ENCODE data around the gene SVIL.

Gene SVIL

DNA sequence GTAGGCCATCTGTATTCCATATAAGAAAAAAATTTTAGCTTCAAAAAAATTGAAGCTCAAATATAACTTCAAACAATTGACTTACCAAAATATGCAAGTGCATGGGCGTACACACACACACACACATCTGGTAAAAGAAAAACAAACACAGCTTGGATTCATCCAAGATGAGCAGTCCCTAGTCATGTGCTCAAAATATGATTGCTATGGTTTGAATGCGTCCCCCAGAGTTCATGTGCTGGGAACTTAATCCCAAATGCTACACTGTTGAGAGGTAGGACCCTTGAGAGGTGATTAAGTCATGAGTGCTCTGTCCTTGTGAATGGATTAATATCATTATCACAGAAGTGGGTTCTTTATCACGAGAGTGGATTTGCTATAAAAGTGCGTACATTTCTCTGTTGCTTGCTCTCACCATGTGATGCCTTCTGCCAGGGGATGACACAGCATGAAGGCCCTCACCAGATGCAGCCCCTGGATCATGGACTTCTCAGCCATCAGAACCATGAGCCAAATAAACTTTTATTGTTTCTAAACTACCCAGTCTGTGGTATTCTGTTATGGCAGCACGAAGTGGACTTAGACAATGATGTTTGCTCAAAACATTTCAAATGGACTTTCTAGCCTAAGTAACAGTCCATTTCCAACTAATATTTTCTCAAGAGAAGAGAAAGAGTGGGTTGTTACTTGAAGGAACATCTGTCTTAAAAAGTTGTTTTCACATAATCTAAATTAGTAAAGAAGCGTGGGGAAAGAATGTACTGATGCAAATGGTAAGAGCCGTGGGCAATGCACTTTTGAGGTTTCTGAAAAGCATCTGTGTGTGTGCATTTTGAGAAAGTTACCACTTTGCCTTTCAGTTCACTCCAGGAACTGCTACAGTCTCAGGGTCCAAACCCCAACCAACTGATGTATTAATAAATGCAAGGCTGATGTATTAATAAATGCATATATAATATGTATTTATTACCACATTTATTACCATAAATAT, 15.1 kb upstream of the SVIL start:
- H3K4me3 ChIP-seq (ENCODE audit: low read depth, low read length), result no peak overlapping the region
- TF ChIP-seq, protein P1, sequence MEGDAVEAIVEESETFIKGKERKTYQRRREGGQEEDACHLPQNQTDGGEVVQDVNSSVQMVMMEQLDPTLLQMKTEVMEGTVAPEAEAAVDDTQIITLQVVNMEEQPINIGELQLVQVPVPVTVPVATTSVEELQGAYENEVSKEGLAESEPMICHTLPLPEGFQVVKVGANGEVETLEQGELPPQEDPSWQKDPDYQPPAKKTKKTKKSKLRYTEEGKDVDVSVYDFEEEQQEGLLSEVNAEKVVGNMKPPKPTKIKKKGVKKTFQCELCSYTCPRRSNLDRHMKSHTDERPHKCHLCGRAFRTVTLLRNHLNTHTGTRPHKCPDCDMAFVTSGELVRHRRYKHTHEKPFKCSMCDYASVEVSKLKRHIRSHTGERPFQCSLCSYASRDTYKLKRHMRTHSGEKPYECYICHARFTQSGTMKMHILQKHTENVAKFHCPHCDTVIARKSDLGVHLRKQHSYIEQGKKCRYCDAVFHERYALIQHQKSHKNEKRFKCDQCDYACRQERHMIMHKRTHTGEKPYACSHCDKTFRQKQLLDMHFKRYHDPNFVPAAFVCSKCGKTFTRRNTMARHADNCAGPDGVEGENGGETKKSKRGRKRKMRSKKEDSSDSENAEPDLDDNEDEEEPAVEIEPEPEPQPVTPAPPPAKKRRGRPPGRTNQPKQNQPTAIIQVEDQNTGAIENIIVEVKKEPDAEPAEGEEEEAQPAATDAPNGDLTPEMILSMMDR (IDR thresholded peaks at IDR 0.05; ENCODE audit: low read depth, low read length, missing control alignments), result no peak
- DNase-seq (ENCODE audit: low read depth), result no peak

DNA sequence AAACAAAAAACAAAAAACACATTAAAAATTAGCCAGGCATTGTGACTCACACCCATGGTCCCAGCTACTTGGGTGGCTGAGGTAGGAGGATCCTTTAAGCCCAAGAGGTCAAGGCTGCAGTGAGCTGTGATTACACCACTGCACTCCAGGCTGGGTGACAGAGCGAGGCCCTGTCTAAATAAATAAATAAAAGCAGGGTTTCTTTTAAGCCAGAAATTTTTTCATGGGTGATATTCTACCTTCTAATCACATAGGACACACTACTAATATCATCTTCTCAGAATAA, 14.2 kb upstream of the SVIL start:
- H3K4me3 ChIP-seq (ENCODE audit: low read depth, low read length), result no peak overlapping the region
- no peak for DNase-seq (ENCODE audit: low read depth)

DNA sequence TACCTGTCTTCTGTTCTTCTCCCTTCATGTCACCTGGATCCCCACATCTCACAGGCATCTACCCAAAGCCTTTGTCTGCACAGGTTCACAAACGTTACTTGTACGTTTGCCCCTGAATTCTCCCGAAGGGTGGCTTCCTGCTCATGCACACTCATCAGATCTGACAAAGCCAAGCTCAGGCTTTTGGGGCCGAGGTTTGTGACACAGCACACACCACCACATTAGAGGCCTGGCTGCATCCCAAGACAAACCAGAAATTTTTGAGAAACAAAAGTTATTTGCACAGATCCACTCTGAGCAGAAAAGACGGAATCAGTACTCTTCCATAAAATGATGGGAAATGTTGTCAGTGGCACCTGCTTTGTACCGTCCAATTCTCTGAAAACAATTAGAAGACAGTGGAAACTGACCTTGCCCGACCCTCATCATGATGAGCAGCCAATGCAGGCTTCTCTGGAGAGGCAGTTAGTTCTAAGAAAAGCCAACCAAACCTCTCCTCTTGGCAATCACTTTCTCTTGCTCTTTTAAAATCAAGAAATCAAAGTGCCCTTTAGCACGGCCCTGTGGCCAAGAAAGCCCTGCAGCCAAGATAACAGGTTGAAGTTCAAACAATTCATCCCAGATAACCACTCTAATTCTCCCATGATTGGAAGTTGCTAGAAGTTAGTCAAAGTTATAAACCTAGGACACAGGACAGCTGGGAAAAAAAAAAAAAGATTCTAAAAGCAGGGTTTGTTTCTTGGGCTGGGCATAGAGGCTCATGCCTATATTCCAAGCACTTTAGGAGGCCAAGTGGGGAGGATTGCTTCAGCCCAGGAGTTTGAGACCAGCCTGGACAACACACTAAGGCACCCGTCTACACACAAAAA, 13.6 kb upstream of the SVIL start:
- TF ChIP-seq, protein P1 (IDR thresholded peaks at IDR 0.05; ENCODE audit: low read depth, low read length, missing control alignments), result no peak
- no peak overlapping the region for H3K4me3 ChIP-seq (ENCODE audit: low read depth, low read length)
- no peak for DNase-seq (ENCODE audit: low read depth)

More for the DNA sequence above, 14.2 kb upstream of the SVIL start:
- TF ChIP-seq, protein P1 (IDR thresholded peaks at IDR 0.05; ENCODE audit: low read depth, low read length, missing control alignments), result no peak

- no peak for DNase-seq (ENCODE audit: low read depth)
- TF ChIP-seq, protein P1 (IDR thresholded peaks at IDR 0.05; ENCODE audit: low read depth, low read length, missing control alignments), result no peak
Measured at GRCh38 chr10:29647478-29647877, 12.7 kb upstream of the SVIL start.

GRCh38 chr10:29646960-29647461, 12.2 kb upstream of the SVIL start:
- DNase-seq (ENCODE audit: low read depth), result no peak
- H3K4me3 ChIP-seq (ENCODE audit: low read depth, low read length), result no peak overlapping the region
- TF ChIP-seq, protein P1 (IDR thresholded peaks at IDR 0.05; ENCODE audit: low read depth, low read length, missing control alignments), result no peak

More at GRCh38 chr10:29647478-29647877, 12.7 kb upstream of the SVIL start:
- no peak overlapping the region for H3K4me3 ChIP-seq (ENCODE audit: low read depth, low read length)

- no peak for DNase-seq (ENCODE audit: low read depth)
- TF ChIP-seq, protein P1 (IDR thresholded peaks at IDR 0.05; ENCODE audit: low read depth, low read length, missing control alignments), result no peak
- no peak overlapping the region for H3K4me3 ChIP-seq (ENCODE audit: low read depth, low read length)
Measured at GRCh38 chr10:29646238-29646902, 11.6 kb upstream of the SVIL start.
